Testis (tissue), 3 donors: Measurements from ENCODE around the gene CFAP90. TPM values are rescaled to one million over a fixed set of nuclear protein-coding genes. Genes with fewer than 3 reads are reported as not detected.

Experiments used
- DNase-seq: peaks from one replicate; pipeline ENCODE4 v3.0.0-alpha.2; 2019
- H3K27ac ChIP-seq, 2 donors: fragments of 200-600 bp; sonication (generic); one replicate each; pipeline ENCODE4 v1.5.1; 2019
- H3K27me3 ChIP-seq: fragments of 200-600 bp; sonication (generic); one replicate; pipeline ENCODE4 v1.5.1; 2019
- H3K36me3 ChIP-seq: fragments of 200-600 bp; sonication (generic); one replicate; pipeline ENCODE4 v1.5.1; 2017; ENCODE audit warnings: low read depth; ENCODE audit errors: missing control alignments
- H3K4me1 ChIP-seq: fragments of 200-600 bp; sonication (generic); one replicate; pipeline ENCODE4 v1.5.1; 2019
- H3K4me3 ChIP-seq, 2 donors: fragments of 200-600 bp; sonication (generic); one replicate each; pipeline ENCODE4 v1.5.1; 2017 to 2019
- H3K9me3 ChIP-seq: fragments of 200-600 bp; sonication (generic); one replicate; pipeline ENCODE4 v1.5.1; 2017
- CTCF ChIP-seq, 3 experiments: fragments of 450-650 bp in 2 of 3; fragments of 200-600 bp in 1 of 3; sonication (generic) in 1 of 3; IDR thresholded peaks; one replicate each; pipeline ENCODE4 v1.5.1; 2016 to 2019; ENCODE audit warnings: antibody characterized with exemption in 3 of 3, mild to moderate bottlenecking in 2 of 3, moderate library complexity in 1 of 3
- POLR2A ChIP-seq: fragments of 450-650 bp; IDR thresholded peaks from one replicate; pipeline ENCODE4 v1.6.1; 2017; ENCODE audit warnings: antibody characterized with exemption, mild to moderate bottlenecking, moderate library complexity
- WGBS, 2 donors: methylation state at CpG; one replicate each; pipeline ENCODE4 v1.1.5; 2018; 5-methylcytosine and 5-hydroxymethylcytosine counted together
- intact Hi-C: fragments of 100-400 bp; cut with DNase I; formaldehyde crosslinking; loops from one replicate; pipeline ENCODE4 v1.15.1; 2023; ENCODE audit warnings: low total_unique reads
- polyA plus RNA-seq: library from polyadenylated mRNA; stranded (reverse); fragments of 350-450 nt; fragmentation: Illumina TruSeq; extraction: RNeasy Lipid Tissue Mini Kit (QIAGEN cat#74804); gene quantifications from one replicate; pipeline ENCODE4 v1.2.3, GENCODE V29; 2014; ENCODE audit warnings: low read depth, low replicate concordance; ENCODE audit not compliant: insufficient read depth
- total RNA-seq, 2 donors: library from RNA; depleted of rRNA; stranded (reverse); fragments of >200 nt; gene quantifications; one replicate each; pipeline ENCODE4 v1.2.3, GENCODE V29; 2016

Gene CFAP90
- total and polyA plus RNA-seq, 3 donors from 2014 or later = 12.2 to 55.2 (median 33.0) TPM

- Histone ChIP-seq H3K36me3 (no peaks in the 10 kb centered on the region), H3K27me3 (no peaks in the 10 kb centered on the region), H3K27ac (no peak overlapping the region), H3K4me3 (no peak overlapping the region), H3K4me1 (no peaks in the 10 kb centered on the region), H3K9me3 (no peaks in the 10 kb centered on the region)
- intact Hi-C loops = no loop called here
- WGBS, 2 donors = 57 to 68% methylated on average over 3 of the region's 3 CpGs
- DNase-seq = no peak
- TF ChIP-seq CTCF (IDR thresholded peaks at IDR 0.05) (no peak), POLR2A (no peak)
Measured at GRCh38 chr5:7855611-7856010, 4.7 kb upstream of the CFAP90 start.

- H3K27ac ChIP-seq = no peak overlapping the region
- DNase-seq = no peak
- 75 to 81% methylated on average over 2 of the region's 2 CpGs for WGBS, 2 donors
- H3K9me3 ChIP-seq = no peaks in the 10 kb centered on the region
- peaks cover 6% of the 10 kb centered on the region for H3K4me1 ChIP-seq
- intact Hi-C loops = no loop called here
- TF ChIP-seq POLR2A (no peak), CTCF (IDR thresholded peaks at IDR 0.05) (no peak)
- no peak overlapping the region for H3K4me3 ChIP-seq
- H3K36me3 ChIP-seq = no peaks in the 10 kb centered on the region
- H3K27me3 ChIP-seq = no peaks in the 10 kb centered on the region
Measured at GRCh38 chr5:7852988-7853387, 2.1 kb upstream of the CFAP90 start.

- 73 to 78% methylated on average over 1 of the region's 1 CpG for WGBS, 2 donors
- Histone ChIP-seq H3K9me3 (no peaks in the 10 kb centered on the region), H3K4me3 (no peak overlapping the region), H3K4me1 (peaks cover 6% of the 10 kb centered on the region), H3K27me3 (no peaks in the 10 kb centered on the region), H3K36me3 (no peaks in the 10 kb centered on the region), H3K27ac (no peak overlapping the region)
- no peak for DNase-seq
- intact Hi-C loops = no loop called here
- TF ChIP-seq POLR2A (no peak), CTCF (IDR thresholded peaks at IDR 0.05) (no peak)
Measured at GRCh38 chr5:7852542-7852941, 1.6 kb upstream of the CFAP90 start.

- TF ChIP-seq CTCF (IDR thresholded peaks at IDR 0.05) (no peak), POLR2A (no peak)
- Histone ChIP-seq H3K27ac (no peak overlapping the region), H3K36me3 (no peaks in the 10 kb centered on the region), H3K27me3 (no peaks in the 10 kb centered on the region), H3K4me1 (peaks cover 6% of the 10 kb centered on the region), H3K4me3 (peak overlapping the region in 1 of 2 donors; percentile 65), H3K9me3 (no peaks in the 10 kb centered on the region)
- WGBS, 2 donors = 67 to 80% methylated on average over 8 of the region's 8 CpGs
- intact Hi-C loops = no loop called here
- no peak for DNase-seq
Measured at GRCh38 chr5:7851617-7852289, 820 bp upstream of the CFAP90 start.

- Histone ChIP-seq H3K4me1 (peaks cover 6% of the 10 kb centered on the region), H3K27me3 (no peaks in the 10 kb centered on the region), H3K4me3 (peak overlapping the region; percentile 61 to 65), H3K27ac (no peak overlapping the region), H3K36me3 (no peaks in the 10 kb centered on the region), H3K9me3 (no peaks in the 10 kb centered on the region)
- DNase-seq = no peak
- TF ChIP-seq CTCF (IDR thresholded peaks at IDR 0.05) = no peak
- TF ChIP-seq POLR2A = no peak
- intact Hi-C loops = no loop called here
- 40 to 63% methylated on average over 11 to 16 of the region's 16 CpGs for WGBS, 2 donors
Measured at GRCh38 chr5:7851240-7851592, 283 bp upstream of the CFAP90 start.
